HFFc6 (cell line): ENCODE data around the gene PRICKLE2. TPM values are rescaled to one million over a fixed set of nuclear protein-coding genes. Genes with fewer than 3 reads are reported as not detected.

Experiments used
- DNase-seq: peaks from one replicate; pipeline ENCODE4 v3.0.0-alpha.2; 2018
- H3K27ac Mint-ChIP-seq: 2 replicates; pipeline ENCODE4 v1.8.0; 2020; ENCODE audit warnings: mild to moderate bottlenecking, mixed read lengths
- H3K27me3 Mint-ChIP-seq: 2 replicates; pipeline ENCODE4 v1.8.0; 2021; ENCODE audit warnings: mild to moderate bottlenecking, moderate library complexity, mixed read lengths; ENCODE audit not compliant: insufficient read depth
- H3K36me3 Mint-ChIP-seq: 2 replicates; pipeline ENCODE4 v1.8.0; 2021; ENCODE audit warnings: low read depth, mixed read lengths
- H3K4me1 Mint-ChIP-seq: 2 replicates; pipeline ENCODE4 v1.8.0; 2020; ENCODE audit warnings: low read depth, mixed read lengths
- H3K4me3 Mint-ChIP-seq: 2 replicates; pipeline ENCODE4 v1.8.0; 2020; ENCODE audit warnings: mild to moderate bottlenecking, moderate library complexity, mixed read lengths
- H3K9me3 Mint-ChIP-seq: 2 replicates; pipeline ENCODE4 v1.8.0; 2020; ENCODE audit warnings: mild to moderate bottlenecking, mixed read lengths
- total RNA-seq, 6 experiments: library from RNA; stranded (reverse); fragmentation: NEBNext Ultra II Directional; extraction: Animal tissue kit (Norgen Biotek cat#: 25700); gene quantifications; 2 replicates in 1 of 6; 3 replicates in 5 of 6; pipeline ENCODE4 v1.2.3, GENCODE V29; 2021
- TF ChIP-seq, protein P1 (sequence below): fragments of 200-600 bp; sonication (generic); IDR thresholded peaks from 2 replicates; pipeline ENCODE4 v1.5.0; 2021; ENCODE audit warnings: antibody characterized with exemption, mild to moderate bottlenecking

Gene PRICKLE2
- total RNA-seq, 6 experiments from 2014 or later: 14.0 to 21.7 (median 18.4) TPM

DNA sequence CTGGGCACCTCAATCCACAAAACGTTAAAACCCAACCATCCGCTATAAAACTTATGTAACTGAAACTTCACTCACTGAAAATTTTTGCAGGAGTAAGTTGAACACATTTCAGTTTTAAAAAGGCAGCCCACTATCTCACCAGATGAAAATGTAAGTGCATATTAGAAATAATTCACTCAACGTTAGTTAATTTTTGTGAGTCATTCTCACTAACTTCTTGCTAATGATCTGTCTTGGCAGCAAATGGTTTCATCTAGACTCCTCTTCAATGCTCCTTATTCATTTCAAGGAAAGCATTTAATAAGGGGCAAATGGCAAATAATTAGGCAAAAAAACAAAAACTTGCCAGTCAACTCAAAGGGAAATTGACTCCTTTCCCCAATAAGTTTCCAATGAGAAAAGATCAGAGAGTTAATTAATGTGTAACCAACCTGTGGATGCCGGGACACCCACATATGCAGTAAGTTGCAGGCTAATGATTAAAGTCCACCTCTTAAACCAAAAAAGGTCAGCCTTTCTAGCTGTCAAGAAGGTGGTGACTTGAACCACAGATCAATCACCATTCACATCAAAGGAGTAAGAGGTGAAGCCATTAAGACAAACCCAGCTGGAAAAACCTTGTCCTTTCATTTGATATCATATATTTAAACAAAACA is 22.9 kb upstream of the PRICKLE2 start:
- DNase-seq: no peak
- peaks cover 21% of the 10 kb centered on the region for H3K36me3 Mint-ChIP-seq
- no peak overlapping the region for H3K4me3 Mint-ChIP-seq
- TF ChIP-seq, protein P1, sequence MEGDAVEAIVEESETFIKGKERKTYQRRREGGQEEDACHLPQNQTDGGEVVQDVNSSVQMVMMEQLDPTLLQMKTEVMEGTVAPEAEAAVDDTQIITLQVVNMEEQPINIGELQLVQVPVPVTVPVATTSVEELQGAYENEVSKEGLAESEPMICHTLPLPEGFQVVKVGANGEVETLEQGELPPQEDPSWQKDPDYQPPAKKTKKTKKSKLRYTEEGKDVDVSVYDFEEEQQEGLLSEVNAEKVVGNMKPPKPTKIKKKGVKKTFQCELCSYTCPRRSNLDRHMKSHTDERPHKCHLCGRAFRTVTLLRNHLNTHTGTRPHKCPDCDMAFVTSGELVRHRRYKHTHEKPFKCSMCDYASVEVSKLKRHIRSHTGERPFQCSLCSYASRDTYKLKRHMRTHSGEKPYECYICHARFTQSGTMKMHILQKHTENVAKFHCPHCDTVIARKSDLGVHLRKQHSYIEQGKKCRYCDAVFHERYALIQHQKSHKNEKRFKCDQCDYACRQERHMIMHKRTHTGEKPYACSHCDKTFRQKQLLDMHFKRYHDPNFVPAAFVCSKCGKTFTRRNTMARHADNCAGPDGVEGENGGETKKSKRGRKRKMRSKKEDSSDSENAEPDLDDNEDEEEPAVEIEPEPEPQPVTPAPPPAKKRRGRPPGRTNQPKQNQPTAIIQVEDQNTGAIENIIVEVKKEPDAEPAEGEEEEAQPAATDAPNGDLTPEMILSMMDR: no peak
- peaks cover 51% of the 10 kb centered on the region for H3K4me1 Mint-ChIP-seq
- no peak overlapping the region for H3K27ac Mint-ChIP-seq
- H3K9me3 Mint-ChIP-seq: no peaks in the 10 kb centered on the region
- H3K27me3 Mint-ChIP-seq: no peaks in the 10 kb centered on the region

DNA sequence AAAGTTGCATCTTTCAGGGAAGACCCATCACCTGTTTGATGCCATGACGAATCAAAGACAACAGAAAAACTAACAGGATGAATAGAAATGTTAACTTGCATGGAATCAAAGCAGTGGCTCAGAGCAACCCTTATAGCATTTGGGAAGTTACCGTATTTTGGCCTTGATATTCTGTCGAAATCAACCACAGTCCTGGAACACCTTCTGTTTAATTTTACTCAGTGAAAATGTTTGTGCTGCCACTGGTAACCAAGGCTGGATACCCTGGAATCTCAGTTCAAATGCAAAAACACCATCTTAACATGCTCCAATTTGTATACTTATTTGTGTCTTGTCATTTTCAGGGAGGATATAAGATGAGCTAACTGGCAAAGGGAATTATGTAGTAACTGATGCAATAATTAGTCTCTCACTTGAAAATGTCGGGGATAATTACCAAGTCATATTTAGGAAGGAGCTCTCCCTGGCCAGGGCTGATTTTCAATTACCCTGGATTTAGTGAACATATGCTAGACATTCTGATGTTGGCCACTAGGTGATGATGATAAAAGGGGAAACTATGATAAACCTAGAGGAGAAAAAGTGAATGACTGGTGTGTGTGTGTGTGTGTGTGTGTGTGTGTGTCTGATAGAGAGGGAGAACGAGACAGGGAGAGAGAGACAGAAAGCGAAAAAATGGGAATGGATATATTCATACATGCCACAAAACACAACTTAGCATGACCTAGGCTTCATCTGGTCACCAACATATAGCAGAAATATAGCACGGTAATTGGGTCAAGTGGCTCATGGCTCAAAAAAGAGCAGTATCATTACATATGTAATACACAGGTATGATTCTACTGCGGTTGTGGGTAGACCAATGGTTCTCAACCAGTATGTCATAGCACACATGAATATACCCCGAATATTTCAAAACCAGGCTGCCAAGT is 19.0 kb upstream of the PRICKLE2 start:
- Mint-ChIP-seq H3K9me3 (no peaks in the 10 kb centered on the region), H3K27me3 (no peaks in the 10 kb centered on the region), H3K4me1 (peaks cover 62% of the 10 kb centered on the region), H3K36me3 (peaks cover 32% of the 10 kb centered on the region), H3K27ac (no peak overlapping the region), H3K4me3 (no peak overlapping the region)
- TF ChIP-seq, protein P1: peak; percentile 75
- DNase-seq: peak; percentile 69

GRCh38 chr3:64242435-64242834 is 17.2 kb upstream of the PRICKLE2 start:
- Mint-ChIP-seq H3K4me3 (no peak overlapping the region), H3K4me1 (peaks cover 56% of the 10 kb centered on the region), H3K27ac (no peak overlapping the region), H3K27me3 (no peaks in the 10 kb centered on the region), H3K36me3 (peaks cover 31% of the 10 kb centered on the region), H3K9me3 (no peaks in the 10 kb centered on the region)
- DNase-seq: no peak
- TF ChIP-seq, protein P1: no peak

- Mint-ChIP-seq H3K9me3 (no peaks in the 10 kb centered on the region; the same call in 1 of the 2 replicates), H3K4me3 (no peak overlapping the region), H3K27me3 (no peaks in the 10 kb centered on the region), H3K4me1 (peaks cover 55% of the 10 kb centered on the region), H3K27ac (no peak overlapping the region), H3K36me3 (peaks cover 32% of the 10 kb centered on the region)
- no peak for DNase-seq
- TF ChIP-seq, protein P1: no peak
These were observed 15.7 kb upstream of the PRICKLE2 start for GRCh38 chr3:64240959-64241358.

DNA sequence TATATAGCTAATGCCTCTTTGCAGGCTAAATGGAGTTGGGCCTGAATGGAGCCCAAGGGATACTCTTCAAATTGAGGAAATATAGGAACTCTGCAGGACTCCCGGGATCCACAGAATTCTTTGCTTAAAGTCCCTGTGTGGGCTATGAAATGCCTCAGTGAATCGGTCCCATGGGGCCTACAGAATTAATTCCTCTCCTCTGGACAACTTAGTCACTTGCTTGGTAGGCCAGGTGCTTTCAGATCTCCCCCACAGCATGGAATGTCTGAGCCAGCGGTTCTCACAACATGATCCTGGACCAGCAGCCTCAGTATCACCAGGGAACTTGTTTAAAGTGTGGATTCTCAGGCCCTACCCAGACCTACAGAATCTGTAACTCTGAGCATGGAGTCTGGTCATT is 15.1 kb upstream of the PRICKLE2 start:
- peaks cover 35% of the 10 kb centered on the region for H3K36me3 Mint-ChIP-seq
- peaks cover 55% of the 10 kb centered on the region for H3K4me1 Mint-ChIP-seq
- H3K27me3 Mint-ChIP-seq: no peaks in the 10 kb centered on the region
- H3K4me3 Mint-ChIP-seq: no peak overlapping the region
- H3K27ac Mint-ChIP-seq: peak overlapping the region; percentile 41; the same call in 1 of the 2 replicates
- no peak for DNase-seq
- no peaks in the 10 kb centered on the region; the same call in 1 of the 2 replicates for H3K9me3 Mint-ChIP-seq
- TF ChIP-seq, protein P1: no peak
